Middle frontal gyrus (tissue), 1 donor: ENCODE data around the gene GMCL2.

Experiments
- DNase-seq: peaks from one replicate; pipeline ENCODE4 v3.0.0-alpha.2; 2015; ENCODE audit warnings: low spot score; ENCODE audit errors: extremely low spot score

GMCL2 gene

GRCh38 chr5:178186427-178186826 is 744 bp downstream of the GMCL2 start:
- DNase-seq = no peak

GRCh38 chr5:178182158-178182876 is 4.9 kb downstream of the GMCL2 start:
- no peak for DNase-seq

DNA sequence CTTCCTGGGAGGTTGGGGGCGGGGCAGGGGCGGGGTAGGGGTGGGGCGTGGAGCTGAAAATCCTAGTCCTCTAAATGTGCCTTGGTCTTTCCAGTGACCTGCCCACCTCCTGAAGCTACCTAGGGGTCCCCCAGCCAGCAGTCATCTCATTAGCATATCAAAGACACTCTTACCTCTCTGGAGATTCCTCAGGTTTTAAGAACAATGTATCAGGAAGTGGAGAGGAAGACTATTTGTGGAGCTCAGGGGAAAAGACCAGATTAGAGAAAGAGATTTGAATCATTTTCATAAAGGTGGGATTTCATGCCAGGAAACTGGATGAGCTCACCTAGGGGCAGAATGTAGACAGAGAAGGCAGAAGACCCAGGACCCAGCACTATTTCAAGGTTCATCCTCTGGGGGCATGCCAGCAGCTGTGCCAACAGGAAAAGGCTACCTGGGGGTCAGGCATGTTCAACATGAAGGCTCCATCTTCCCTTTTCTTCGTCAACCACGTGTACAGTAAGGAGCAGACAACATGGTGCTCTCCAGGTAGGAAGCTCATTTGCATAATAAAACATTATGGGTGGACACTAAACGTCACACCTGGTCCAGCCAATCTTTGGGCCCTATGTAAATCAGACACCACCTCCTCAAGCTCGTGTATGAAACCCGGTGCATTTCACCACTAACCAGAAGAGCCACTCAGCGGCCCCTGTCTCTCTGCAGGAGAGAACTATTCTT is 6.9 kb downstream of the GMCL2 start:
- DNase-seq = no peak

- DNase-seq = no peak
These were observed 9.6 kb downstream of the GMCL2 start for GRCh38 chr5:178177569-178177968.

DNA sequence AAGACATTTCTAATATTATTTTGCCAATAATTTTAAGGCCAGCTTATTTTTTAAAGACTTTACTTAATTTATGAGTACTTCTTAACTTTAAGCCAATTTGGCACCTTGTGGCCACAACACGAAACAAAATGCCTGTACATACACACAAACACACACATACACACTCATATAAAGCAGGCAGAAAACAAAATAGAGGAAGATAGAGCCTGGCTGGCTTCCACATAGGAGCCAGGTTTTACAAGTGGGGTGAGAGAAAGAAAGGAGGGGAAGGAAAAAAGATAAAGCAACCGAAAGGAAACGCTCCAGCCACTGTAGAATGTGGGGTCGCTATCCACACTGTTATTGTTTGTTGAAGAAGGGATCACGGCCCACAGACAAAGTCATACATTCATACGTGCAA is 10.4 kb downstream of the GMCL2 start:
- DNase-seq = no peak

DNA sequence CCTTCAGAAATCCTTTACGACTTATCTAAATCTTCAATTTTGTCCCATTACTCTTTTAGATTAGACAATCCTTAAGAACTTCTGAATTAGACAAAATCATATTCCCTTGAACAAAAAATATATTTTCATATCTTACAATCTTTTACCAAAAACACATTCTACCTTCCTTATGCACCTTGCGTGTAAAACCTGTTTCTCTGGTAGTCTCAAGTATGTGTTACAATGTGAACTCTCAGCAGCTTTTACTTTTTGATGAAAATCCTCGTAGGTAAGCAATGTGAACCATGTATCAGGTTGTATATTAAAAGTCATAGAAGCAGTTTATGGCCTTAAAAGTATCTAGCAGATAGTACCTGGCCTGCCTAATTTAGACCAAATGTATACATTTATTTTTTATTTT is 12.7 kb downstream of the GMCL2 start:
- no peak for DNase-seq

GRCh38 chr5:178170455-178170854 is 16.7 kb downstream of the GMCL2 start:
- DNase-seq = no peak

- no peak for DNase-seq
These were observed 21.6 kb downstream of the GMCL2 start for GRCh38 chr5:178165581-178165980.

- peak; percentile 60 for DNase-seq
These were observed 23.1 kb downstream of the GMCL2 start for GRCh38 chr5:178163772-178164735.

DNA sequence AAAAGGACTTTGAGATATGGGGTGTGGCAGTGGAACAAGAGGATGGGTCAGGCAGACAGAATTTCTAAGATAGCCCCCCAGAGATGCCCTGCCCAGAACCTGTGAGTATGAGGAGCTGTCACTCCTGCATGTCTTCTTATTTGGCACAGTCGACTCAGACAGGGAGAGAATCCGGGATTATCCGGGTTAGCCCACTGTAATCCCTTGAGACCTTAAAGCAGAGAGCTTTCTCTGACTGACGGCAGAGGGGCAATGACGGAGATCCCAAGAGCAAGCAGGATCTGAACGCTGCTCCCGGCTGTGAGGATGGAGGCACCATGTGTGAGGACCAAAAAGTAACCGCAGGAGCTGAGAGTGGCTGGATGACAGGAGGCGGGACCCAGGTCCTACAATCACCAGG is 24.7 kb downstream of the GMCL2 start:
- DNase-seq = no peak

DNA sequence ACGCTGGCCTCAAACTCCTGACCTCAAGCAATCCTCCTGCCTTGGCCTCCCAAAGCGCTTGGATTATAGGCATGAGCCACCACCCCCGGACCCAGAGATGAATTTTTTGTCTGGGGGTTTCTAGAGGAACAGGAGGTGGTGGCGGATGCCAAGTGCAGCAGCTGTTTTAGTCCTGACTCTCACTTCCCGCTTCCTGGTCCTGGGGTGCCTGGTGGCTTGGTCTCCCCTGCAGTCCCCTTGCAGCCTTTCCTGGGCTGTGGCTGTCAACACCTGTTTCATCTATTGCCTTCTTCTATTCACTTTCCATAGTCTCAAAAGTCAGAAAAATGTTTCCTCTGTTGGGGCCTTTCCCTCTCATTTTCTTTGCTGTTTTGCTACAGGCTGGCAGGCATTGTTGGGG is 27.0 kb downstream of the GMCL2 start:
- no peak for DNase-seq

DNA sequence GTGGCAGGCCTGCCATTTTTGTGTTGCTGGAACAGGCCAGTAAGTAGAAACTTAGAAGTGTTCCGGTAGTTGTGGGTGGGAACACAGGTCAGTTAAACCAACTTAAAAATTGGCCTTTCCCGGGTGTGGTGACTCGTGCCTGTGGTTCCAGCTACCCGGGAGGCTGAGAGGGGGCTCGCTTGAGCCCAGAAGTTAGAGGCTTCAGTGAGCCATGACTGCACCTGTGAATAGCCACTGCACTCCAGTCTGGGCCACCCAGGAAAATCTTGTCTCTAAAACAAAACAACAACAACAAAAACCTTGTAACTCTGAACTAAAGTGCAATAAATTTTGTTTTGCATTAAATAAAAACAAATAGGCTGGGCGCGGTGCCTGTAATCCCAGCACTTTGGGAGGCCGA is 32.1 kb downstream of the GMCL2 start:
- no peak for DNase-seq

DNA sequence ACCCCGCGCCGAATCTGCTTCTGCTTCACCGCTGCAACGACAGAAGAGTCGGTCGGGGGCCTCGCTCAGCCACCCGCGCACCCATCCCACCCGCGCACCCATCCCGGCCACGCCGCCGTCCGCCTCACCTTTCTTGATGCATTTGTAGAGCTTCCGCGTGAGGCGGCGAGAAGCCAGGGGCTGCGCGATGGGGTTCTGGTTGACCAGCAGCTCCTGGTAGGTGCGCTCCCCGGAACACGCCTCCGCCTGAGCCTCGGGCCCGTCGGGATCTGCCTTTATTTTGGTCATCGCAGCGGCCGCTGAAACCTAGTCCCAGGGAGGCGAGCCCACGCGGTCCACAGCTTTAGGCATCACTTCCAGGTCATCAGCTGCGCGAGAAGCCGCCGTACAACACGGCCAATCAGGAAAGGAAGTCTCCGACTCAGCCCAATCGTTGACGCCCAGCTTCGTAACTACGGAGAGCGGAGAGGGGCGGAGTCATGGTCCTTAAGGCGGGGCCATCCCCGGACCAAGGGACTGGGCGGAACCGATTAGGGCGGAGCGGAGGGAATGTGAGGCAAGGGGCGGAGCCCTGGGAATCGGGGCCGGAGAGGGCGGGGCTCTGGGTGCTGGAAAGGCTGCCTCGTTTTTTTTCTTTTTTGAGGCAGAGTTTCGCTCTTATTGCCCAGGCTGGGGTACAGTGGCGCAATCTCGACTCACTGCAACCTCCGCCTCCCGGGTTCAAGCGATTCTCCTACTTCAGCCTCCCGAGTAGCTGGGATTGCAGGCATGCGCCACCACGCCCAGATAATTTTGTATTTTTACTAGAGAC is 33.4 kb downstream of the GMCL2 start, which contains the start of gene NHP2:
Gene NHP2, minus strand, starts transcription at position 356 of the 811 bp plus-strand sequence. Its CDS starts 68 bp downstream, at position 288.
- peak; percentile 98 for DNase-seq

GRCh38 chr5:178152491-178153444 is 34.4 kb downstream of the GMCL2 start:
- DNase-seq = no peak

DNA sequence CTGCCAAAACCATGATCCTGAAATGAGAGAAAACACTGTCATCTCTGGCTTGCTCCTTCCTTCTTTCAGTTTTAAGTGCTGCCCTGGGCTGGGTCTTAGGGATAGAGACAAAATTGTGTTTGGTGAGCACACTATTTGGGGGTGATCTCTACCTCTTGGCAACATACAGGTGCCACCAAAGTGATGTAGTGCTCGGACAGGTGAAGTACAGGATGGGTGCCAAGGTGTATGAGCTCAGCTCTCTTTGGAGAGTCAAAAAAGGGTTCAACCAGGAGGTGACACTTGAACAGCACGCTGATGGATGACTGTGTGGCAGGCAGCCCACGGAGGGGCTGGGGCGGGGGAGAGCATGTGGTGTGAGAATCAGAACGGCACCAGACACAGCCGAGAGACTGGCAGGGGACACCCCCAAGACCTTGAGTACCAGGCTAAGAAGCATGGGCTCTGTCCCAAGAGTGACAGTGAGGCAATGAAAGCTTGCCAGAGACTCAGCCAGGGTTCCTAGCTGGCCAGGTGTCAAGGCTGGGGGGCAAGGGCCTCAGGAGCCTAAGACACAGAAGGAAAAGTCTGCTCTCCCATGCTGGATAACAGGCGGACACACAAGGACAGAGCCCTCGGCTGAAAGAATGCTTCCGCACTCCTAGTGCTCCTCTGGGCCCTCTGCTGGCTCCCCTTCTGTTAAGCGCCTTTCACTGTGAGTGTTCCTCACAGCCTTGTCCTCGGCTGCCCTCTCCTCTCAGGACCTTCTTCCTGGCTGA is 36.0 kb downstream of the GMCL2 start:
- no peak for DNase-seq

GRCh38 chr5:178149199-178149932 is 37.8 kb downstream of the GMCL2 start:
- peak; percentile 18 for DNase-seq

DNA sequence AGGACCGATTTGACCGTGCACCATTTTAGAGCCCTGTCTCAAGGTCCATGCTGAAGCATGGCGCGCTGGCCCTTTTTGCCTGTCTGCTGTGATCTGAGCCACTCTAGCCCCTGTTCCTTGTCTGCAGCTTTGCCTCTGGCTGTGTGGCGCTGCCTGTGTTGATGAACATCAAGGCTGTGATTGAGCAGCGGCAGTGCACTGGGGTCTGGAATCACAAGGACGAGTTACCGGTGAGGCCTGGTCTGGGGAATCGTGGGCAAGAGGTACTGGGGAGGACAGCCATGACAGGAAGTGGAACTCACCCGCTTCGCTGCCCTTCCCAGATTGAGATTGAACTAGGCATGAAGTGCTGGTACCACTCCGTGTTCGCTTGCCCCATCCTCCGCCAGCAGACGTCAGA is 39.8 kb downstream of the GMCL2 start:
- no peak for DNase-seq
